ENCODE results near the gene ITPRID2.
"Not testable (repeated sequence)": the region's sequence is repeated elsewhere in the genome, so short reads cannot be mapped to it uniquely, and the experiment has no call there.

The ITPRID2 gene

GRCh38 chr2:181958726-181959125 lies 67.2 kb downstream of the ITPRID2 start:
- no peak for DNase-seq (ENCODE audit: low spot score)

GRCh38 chr2:181959508-181959907 lies 68.0 kb downstream of the ITPRID2 start:
- DNase-seq (ENCODE audit: low spot score) (no peak), FAIRE-seq (no peak)

More at GRCh38 chr2:181958726-181959125, 67.2 kb downstream of the ITPRID2 start:
- FAIRE-seq, result no peak

GRCh38 chr2:181961167-181961566 lies 69.6 kb downstream of the ITPRID2 start:
- not testable (repeated sequence) for FAIRE-seq; DNase-seq (ENCODE audit: low spot score)

GRCh38 chr2:181962142-181962541 lies 70.6 kb downstream of the ITPRID2 start:
- DNase-seq (ENCODE audit: low spot score) (no peak), FAIRE-seq (no peak)

- DNase-seq (ENCODE audit: low spot score) (no peak), FAIRE-seq (no peak)
These were observed 78.7 kb downstream of the ITPRID2 start for GRCh38 chr2:181970160-181970794.

GRCh38 chr2:181971032-181971431 lies 79.5 kb downstream of the ITPRID2 start:
- no peak for FAIRE-seq
- DNase-seq (ENCODE audit: low spot score), result no peak

- FAIRE-seq (no peak), DNase-seq (ENCODE audit: low spot score) (no peak)
These were observed 81.1 kb downstream of the ITPRID2 start for GRCh38 chr2:181972431-181973170.

- no peak for DNase-seq (ENCODE audit: low spot score)
- FAIRE-seq, result no peak
These were observed 81.7 kb downstream of the ITPRID2 start for GRCh38 chr2:181973171-181973783.

- FAIRE-seq (no peak), DNase-seq (ENCODE audit: low spot score) (peak; percentile 69)
These were observed 86.3 kb downstream of the ITPRID2 start for GRCh38 chr2:181977661-181978350.

- DNase-seq (ENCODE audit: low spot score), result no peak
- no peak for FAIRE-seq
These were observed 87.0 kb downstream of the ITPRID2 start for GRCh38 chr2:181978351-181979150.
